DND-41 (cell line): ENCODE measurements around the gene DCAF12L2.
"Not testable (repeated sequence)": the region's sequence is repeated elsewhere in the genome, so short reads cannot be mapped to it uniquely, and the experiment has no call there.

ENCODE experiments used
- ATAC-seq: fragments of 200-7000 bp; cut with Tn5 transposase; 3 replicates; pipeline ENCODE4 v1.9.1; 2021; ENCODE audit warnings: low read depth; ENCODE audit not compliant: insufficient read depth
- DNase-seq: peaks from one replicate; pipeline ENCODE4 v3.0.0-alpha.2; 2020
- H2AFZ ChIP-seq: 2 replicates; pipeline ENCODE4 v1.6.0; 2012; ENCODE audit warnings: low read depth, low read length
- H3K27ac ChIP-seq: 2 replicates; pipeline ENCODE4 v1.5.1; 2012; ENCODE audit warnings: low read length, inconsistent platforms
- H3K27me3 ChIP-seq: fragments of 200-600 bp; sonication (generic); 2 replicates; pipeline ENCODE4 v1.6.0; 2012; ENCODE audit warnings: low read length, mild to moderate bottlenecking, inconsistent platforms; ENCODE audit not compliant: insufficient read depth, poor library complexity
- H3K36me3 ChIP-seq: 2 replicates; pipeline ENCODE4 v1.5.1; 2012; ENCODE audit warnings: low read length, inconsistent platforms; ENCODE audit not compliant: insufficient read depth
- H3K4me1 ChIP-seq: 2 replicates; pipeline ENCODE4 v1.5.1; 2012; ENCODE audit warnings: mild to moderate bottlenecking, low read length; ENCODE audit not compliant: insufficient read depth
- H3K4me2 ChIP-seq: 2 replicates; pipeline ENCODE4 v1.6.0; 2012; ENCODE audit warnings: mild to moderate bottlenecking, moderate library complexity, low read length, inconsistent platforms; ENCODE audit not compliant: insufficient read depth
- H3K4me3 ChIP-seq, 2 experiments: fragments of 200-600 bp in 1 of 2; shearing (Covaris generic) in 1 of 2; 2 replicates each; pipeline ENCODE4 v1.5.1; 2012 to 2016; ENCODE audit warnings: inconsistent platforms in 2 of 2, low read length in 2 of 2, mild to moderate bottlenecking in 2 of 2, low read depth in 1 of 2, moderate library complexity in 1 of 2
- H3K79me2 ChIP-seq: 2 replicates; pipeline ENCODE4 v1.6.0; 2012; ENCODE audit warnings: low read length, inconsistent platforms; ENCODE audit not compliant: insufficient read depth
- H3K9ac ChIP-seq: 2 replicates; pipeline ENCODE4 v1.6.0; 2012; ENCODE audit warnings: low read depth, mild to moderate bottlenecking, inconsistent platforms, low read length, moderate library complexity
- H3K9me3 ChIP-seq: 2 replicates; pipeline ENCODE4 v1.5.1; 2012; ENCODE audit warnings: low read length, moderate library complexity, mild to moderate bottlenecking, inconsistent platforms; ENCODE audit not compliant: insufficient read depth, severe bottlenecking
- H4K20me1 ChIP-seq: 2 replicates; pipeline ENCODE4 v1.6.0; 2012; ENCODE audit warnings: low read length; ENCODE audit not compliant: insufficient read depth
- EZH2 ChIP-seq: IDR thresholded peaks from 3 replicates; pipeline ENCODE4 v1.6.1; 2012; ENCODE audit warnings: borderline replicate concordance, low read depth, mild to moderate bottlenecking, moderate library complexity, low read length, inconsistent platforms; ENCODE audit not compliant: severe bottlenecking
- TF ChIP-seq, protein P1 (sequence below): IDR thresholded peaks from 2 replicates; pipeline ENCODE4 v1.5.1; 2012; ENCODE audit warnings: borderline replicate concordance, low read length, moderate library complexity, mild to moderate bottlenecking; ENCODE audit not compliant: poor library complexity, severe bottlenecking; ENCODE audit errors: extremely low read depth

The DCAF12L2 gene

DNA sequence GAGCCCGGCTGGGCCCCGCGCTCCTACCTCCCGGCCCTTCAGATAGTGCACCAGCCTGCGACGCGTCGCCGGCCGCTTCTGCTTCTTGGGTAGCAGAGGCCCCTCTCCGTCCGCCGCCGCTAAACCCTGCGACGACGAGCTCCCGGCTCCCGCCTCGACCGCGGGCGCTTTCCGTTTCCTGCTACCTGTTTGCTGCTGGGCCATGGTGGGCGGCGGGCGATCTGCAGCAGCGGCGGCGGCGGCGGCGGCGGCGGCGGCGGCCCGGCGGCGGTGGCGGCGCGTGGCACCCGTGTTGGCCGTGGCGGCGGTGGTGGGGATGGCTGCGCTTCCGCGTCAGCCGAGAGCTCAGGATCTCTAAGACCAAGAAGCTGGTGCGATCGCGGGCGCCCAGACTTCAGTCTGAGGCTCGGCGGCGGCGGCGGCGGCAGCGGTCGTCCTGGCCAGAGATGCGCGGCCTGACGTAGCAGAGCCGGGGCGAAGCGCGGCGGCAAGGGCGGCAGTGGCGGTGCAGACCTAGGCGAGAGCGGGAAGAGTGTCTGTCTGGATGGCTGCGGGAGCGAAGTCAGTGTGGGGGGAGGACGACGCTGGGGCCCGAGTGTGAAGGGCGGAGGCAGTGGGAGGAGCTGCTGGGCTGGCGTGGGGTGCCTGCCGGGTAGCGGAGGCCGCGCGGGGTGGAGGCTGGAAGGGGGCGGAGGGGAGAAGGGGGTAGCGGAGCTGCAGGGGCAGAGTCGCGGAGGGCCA is at the start of gene DCAF12L2:
DCAF12L2 (minus strand) TSS at position 569 of the 741 bp plus-strand sequence; CDS start at position 204, 365 bp downstream.
- H2AFZ ChIP-seq, result no peak within 1 kb of the TSS
- H3K9me3 ChIP-seq, result no peaks in the 10 kb centered on the region
- no peak for TF ChIP-seq EZH2
- TF ChIP-seq, protein P1, sequence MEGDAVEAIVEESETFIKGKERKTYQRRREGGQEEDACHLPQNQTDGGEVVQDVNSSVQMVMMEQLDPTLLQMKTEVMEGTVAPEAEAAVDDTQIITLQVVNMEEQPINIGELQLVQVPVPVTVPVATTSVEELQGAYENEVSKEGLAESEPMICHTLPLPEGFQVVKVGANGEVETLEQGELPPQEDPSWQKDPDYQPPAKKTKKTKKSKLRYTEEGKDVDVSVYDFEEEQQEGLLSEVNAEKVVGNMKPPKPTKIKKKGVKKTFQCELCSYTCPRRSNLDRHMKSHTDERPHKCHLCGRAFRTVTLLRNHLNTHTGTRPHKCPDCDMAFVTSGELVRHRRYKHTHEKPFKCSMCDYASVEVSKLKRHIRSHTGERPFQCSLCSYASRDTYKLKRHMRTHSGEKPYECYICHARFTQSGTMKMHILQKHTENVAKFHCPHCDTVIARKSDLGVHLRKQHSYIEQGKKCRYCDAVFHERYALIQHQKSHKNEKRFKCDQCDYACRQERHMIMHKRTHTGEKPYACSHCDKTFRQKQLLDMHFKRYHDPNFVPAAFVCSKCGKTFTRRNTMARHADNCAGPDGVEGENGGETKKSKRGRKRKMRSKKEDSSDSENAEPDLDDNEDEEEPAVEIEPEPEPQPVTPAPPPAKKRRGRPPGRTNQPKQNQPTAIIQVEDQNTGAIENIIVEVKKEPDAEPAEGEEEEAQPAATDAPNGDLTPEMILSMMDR, result no peak
- no peak within 1 kb of the TSS for H3K4me2 ChIP-seq
- H3K36me3 ChIP-seq, result no peaks in the 10 kb centered on the region
- no peaks in the 10 kb centered on the region for H4K20me1 ChIP-seq
- H3K4me1 ChIP-seq, result no peaks in the 10 kb centered on the region
- no peak within 1 kb of the TSS for H3K27ac ChIP-seq
- no peak within 1 kb of the TSS for H3K9ac ChIP-seq
- no peak within 1 kb of the TSS for H3K4me3 ChIP-seq
- DNase-seq (no peak), ATAC-seq (no peak)
- H3K79me2 ChIP-seq, result no peaks in the 10 kb centered on the region
- no peaks in the 10 kb centered on the region for H3K27me3 ChIP-seq

DNA sequence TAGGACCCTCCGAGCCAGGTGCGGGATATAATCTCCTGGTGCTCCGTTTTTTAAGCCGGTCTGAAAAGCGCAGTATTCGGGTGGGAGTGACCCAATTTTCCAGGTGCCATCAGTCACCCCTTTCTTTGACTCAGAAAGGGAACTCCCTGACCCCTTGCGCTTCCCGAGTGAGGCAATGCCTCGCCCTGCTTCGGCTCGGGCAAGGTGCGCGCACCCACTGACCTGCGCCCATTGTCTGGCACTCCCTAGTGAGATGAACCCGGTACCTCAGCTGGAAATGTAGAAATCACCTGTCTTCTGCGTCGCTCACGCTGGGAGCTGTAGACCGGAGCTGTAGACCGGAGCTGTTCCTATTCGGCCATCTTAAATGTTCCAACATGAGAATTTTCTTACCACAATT is 24.8 kb upstream of the DCAF12L2 start:
- not testable (repeated sequence) for H3K4me2 ChIP-seq, H3K4me3 ChIP-seq, H3K9me3 ChIP-seq, H4K20me1 ChIP-seq, H3K27me3 ChIP-seq, H3K4me1 ChIP-seq, H3K79me2 ChIP-seq, ATAC-seq, H3K36me3 ChIP-seq, H2AFZ ChIP-seq, H3K9ac ChIP-seq, DNase-seq, H3K27ac ChIP-seq

DNA sequence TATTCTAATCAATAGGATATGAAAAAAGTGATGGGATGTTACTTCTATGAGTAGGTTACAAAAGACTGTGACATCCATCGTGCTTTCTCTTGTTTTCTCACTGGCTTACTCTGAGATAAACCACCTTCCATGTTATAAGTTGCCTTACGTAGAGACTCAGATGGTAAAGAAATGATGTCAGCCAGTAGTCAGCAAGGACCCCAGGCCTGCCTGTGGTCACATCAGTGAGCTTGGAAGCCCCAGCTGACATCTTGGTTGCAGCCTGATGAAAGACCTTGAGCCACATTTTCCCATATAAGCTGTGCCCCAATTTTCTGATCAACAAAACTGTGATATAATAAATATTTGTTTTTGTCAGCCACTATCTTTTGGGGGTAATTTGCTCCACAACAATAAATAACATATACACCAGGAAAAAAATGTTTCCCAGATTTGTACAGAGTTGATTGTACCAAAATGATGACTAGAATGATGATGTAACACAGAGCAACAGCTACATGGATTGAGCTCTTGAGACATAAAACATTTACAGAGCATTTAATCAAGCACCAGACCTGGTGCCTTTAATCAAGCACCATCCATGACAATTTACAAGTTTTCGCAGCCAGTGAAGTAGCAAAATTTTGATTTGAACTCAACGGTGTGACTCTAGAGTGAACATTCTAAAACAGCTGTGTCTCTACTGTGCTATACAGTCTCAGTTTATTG is 11.2 kb upstream of the DCAF12L2 start:
- H3K4me2 ChIP-seq, result no peak overlapping the region
- H2AFZ ChIP-seq, result no peak overlapping the region
- DNase-seq (no peak), ATAC-seq (no peak)
- H3K9ac ChIP-seq, result no peak overlapping the region
- no peaks in the 10 kb centered on the region for H3K79me2 ChIP-seq
- TF ChIP-seq EZH2, result no peak
- TF ChIP-seq, protein P1, result no peak
- no peak overlapping the region for H3K27ac ChIP-seq
- no peaks in the 10 kb centered on the region for H3K9me3 ChIP-seq
- H3K4me3 ChIP-seq, result no peak overlapping the region
- no peaks in the 10 kb centered on the region for H4K20me1 ChIP-seq
- H3K27me3 ChIP-seq, result no peaks in the 10 kb centered on the region
- H3K4me1 ChIP-seq, result no peaks in the 10 kb centered on the region
- no peaks in the 10 kb centered on the region for H3K36me3 ChIP-seq

DNA sequence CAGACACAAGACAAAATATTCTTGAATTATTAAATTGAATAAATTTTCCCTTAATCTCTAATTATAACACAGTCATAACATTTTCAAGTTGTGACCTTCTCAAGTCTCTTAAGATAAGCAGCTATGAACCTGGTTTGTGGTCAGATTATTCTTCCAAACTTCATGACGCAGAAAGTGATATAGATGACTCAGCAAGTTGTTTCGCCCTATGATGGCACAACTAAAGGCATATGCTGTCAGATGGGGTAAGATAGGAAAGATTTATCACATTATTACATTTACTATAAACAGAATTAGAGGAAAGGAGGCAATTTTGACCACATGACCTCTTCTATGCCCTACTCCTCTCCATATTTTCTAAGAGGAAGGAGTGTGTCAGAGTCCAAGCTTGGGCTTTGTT is 4.6 kb upstream of the DCAF12L2 start:
- Histone ChIP-seq H4K20me1 (no peaks in the 10 kb centered on the region), H2AFZ (no peak overlapping the region), H3K4me2 (no peak overlapping the region), H3K4me3 (no peak overlapping the region), H3K79me2 (no peaks in the 10 kb centered on the region), H3K9ac (no peak overlapping the region), H3K36me3 (no peaks in the 10 kb centered on the region), H3K27me3 (no peaks in the 10 kb centered on the region), H3K27ac (no peak overlapping the region), H3K9me3 (no peaks in the 10 kb centered on the region), H3K4me1 (no peaks in the 10 kb centered on the region)
- no peak for TF ChIP-seq EZH2
- DNase-seq (no peak), ATAC-seq (no peak)
